ENCODE measurements around the gene CD300LD.

The CD300LD gene

DNA sequence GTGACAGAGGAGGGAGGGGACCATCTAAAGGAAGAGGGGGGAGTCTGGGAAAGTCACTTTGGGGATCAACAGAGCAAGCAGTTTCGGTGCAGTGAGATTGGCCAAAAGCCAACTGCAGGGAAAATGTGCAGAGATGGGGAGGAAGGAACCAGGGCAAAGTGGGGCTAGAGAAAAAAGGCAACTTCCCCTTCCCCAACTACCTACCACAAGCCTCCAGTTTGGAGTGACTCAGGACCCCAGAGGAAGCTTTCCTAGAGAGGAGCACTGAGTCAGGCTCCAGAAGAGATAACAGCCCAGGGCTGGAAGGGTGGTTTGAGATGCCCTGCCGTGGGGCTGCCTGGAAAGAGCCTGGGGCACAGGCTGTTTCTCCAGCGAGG is 6.9 kb upstream of the CD300LD start:
- Histone ChIP-seq H3K36me3 (ENCODE audit: control insufficient read depth, insufficient read depth, low read length) (no peaks in the 10 kb centered on the region), H3K9ac (no peak overlapping the region), H3K4me1 (no peaks in the 10 kb centered on the region), H3K79me2 (no peaks in the 10 kb centered on the region), H2AFZ (no peak overlapping the region), H3K9me3 (ENCODE audit: control insufficient read depth, low read length) (no peaks in the 10 kb centered on the region), H3K4me3 (ENCODE audit: low read depth, low read length) (no peak overlapping the region), H3K4me2 (ENCODE audit: low read length) (no peak overlapping the region), H3K27ac (no peak overlapping the region), H3K27me3 (ENCODE audit: control insufficient read depth, insufficient read depth, low read length) (no peaks in the 10 kb centered on the region)
- TF ChIP-seq, protein P1, sequence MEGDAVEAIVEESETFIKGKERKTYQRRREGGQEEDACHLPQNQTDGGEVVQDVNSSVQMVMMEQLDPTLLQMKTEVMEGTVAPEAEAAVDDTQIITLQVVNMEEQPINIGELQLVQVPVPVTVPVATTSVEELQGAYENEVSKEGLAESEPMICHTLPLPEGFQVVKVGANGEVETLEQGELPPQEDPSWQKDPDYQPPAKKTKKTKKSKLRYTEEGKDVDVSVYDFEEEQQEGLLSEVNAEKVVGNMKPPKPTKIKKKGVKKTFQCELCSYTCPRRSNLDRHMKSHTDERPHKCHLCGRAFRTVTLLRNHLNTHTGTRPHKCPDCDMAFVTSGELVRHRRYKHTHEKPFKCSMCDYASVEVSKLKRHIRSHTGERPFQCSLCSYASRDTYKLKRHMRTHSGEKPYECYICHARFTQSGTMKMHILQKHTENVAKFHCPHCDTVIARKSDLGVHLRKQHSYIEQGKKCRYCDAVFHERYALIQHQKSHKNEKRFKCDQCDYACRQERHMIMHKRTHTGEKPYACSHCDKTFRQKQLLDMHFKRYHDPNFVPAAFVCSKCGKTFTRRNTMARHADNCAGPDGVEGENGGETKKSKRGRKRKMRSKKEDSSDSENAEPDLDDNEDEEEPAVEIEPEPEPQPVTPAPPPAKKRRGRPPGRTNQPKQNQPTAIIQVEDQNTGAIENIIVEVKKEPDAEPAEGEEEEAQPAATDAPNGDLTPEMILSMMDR (IDR thresholded peaks at IDR 0.05): no peak

DNA sequence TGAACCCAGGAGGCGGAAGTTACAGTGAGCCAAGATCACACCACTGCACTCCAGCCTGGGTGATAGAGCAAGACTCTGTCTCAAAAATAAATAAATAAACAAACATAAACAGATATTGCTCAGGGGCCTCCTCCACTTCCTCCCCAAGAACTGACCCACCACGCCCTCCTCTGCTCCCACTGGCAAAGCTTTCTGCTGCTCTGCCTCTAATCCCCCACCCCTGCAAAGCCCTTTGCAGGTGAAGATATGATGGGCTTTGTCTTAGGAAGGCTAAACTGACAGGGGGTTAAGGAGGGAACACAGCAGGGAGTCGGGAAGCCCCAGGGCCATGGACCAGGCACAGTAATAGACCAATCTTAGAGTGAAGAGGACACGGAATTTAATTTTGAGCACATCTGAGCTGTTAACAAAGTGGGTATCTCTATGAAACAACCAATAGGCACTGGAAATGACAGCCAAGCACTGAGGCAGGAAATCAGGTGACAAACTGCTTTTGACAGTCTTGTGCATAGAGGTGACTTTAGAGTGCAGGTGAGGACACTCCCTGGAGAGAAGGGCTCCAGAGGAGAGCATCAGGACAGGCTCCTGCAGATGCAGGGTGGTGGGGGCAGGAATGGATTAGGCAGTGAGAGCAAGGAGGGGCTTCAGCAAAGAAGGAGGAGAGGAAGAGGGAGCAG is 6.4 kb upstream of the CD300LD start:
- Histone ChIP-seq H3K27me3 (ENCODE audit: control insufficient read depth, insufficient read depth, low read length) (no peaks in the 10 kb centered on the region), H2AFZ (no peak overlapping the region), H3K4me1 (no peaks in the 10 kb centered on the region), H3K9ac (no peak overlapping the region), H3K9me3 (ENCODE audit: control insufficient read depth, low read length) (no peaks in the 10 kb centered on the region), H3K36me3 (ENCODE audit: control insufficient read depth, insufficient read depth, low read length) (no peaks in the 10 kb centered on the region), H3K4me2 (ENCODE audit: low read length) (no peak overlapping the region), H3K27ac (no peak overlapping the region), H3K79me2 (no peaks in the 10 kb centered on the region), H3K4me3 (ENCODE audit: low read depth, low read length) (no peak overlapping the region)
- TF ChIP-seq, protein P1 (IDR thresholded peaks at IDR 0.05): no peak

DNA sequence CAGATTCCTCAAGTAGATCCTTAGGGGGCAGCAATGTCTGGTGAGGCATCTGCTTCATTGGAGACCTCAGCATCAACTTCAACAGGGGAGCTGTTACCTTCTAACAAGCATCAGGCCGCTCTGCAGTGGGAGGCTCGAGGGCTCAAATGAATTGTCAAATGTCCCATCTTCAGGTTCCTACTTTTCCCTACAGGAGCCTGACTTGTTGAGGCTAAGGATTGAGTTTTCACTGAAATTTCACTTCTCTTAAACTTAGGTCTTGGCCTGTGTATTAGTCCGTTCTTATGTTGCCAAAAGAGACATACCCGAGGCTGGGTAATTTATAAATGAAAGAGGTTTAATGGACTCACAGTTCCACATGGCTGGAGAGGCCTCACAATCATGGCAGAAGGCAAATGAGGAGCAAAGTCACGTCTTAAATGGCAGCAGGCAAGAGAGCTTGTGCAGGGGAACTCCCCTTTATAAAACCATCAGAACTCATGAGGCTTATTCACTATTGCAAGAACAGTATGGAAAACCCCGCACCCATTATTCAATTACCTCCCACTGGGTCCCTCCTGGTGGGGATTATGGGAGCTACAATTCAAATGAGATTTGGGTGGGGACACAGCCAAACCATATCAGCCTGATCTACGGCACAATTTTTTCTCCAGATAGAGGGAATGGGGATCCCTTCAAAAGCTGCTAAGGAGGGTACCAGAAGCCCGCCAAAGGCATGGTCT is 5.1 kb upstream of the CD300LD start:
- Histone ChIP-seq H3K27me3 (ENCODE audit: control insufficient read depth, insufficient read depth, low read length) (no peaks in the 10 kb centered on the region), H3K4me2 (ENCODE audit: low read length) (no peak overlapping the region), H3K9me3 (ENCODE audit: control insufficient read depth, low read length) (no peaks in the 10 kb centered on the region), H2AFZ (no peak overlapping the region), H3K4me1 (no peaks in the 10 kb centered on the region), H3K36me3 (ENCODE audit: control insufficient read depth, insufficient read depth, low read length) (no peaks in the 10 kb centered on the region), H3K9ac (no peak overlapping the region), H3K27ac (no peak overlapping the region), H3K4me3 (ENCODE audit: low read depth, low read length) (no peak overlapping the region), H3K79me2 (no peaks in the 10 kb centered on the region)
- TF ChIP-seq, protein P1 (IDR thresholded peaks at IDR 0.05): no peak

DNA sequence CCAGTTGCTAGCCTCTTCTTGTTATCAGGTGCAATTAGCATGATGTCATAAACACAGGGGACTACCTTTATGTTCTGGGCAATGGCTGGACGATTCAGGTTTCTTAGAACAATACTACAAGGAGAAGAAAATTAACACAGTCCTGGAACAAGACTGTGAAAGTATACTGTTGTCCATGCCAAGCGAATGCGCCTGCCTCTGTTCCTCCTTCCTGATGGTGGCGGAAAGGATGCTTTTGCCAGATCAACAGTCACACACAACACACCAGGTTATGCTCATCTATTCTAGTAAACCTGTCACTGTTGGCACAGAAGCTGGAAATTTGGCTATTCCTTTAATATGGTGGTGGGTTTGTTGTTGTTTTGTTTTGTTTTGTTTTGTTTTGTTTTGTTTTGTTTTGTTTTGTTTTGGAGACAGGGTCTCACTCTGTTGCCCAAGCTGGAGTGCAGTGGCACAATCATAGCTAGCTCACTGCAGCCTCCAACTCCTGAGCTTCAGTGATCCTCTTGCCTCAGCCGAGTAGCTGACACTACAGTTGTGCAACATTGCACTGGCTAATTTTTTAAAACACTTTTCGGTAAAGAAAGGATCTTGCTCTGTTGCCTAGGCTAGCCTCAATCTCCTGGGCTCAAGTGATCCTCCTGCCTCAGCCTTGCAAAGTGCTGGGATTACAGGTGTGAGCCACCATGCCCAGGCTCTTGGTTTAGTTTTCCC is 3.1 kb upstream of the CD300LD start:
- H3K9me3 ChIP-seq (ENCODE audit: control insufficient read depth, low read length): no peaks in the 10 kb centered on the region
- no peak overlapping the region for H3K9ac ChIP-seq
- H3K4me3 ChIP-seq (ENCODE audit: low read depth, low read length): no peak overlapping the region
- H3K79me2 ChIP-seq: no peaks in the 10 kb centered on the region
- H3K27me3 ChIP-seq (ENCODE audit: control insufficient read depth, insufficient read depth, low read length): no peaks in the 10 kb centered on the region
- no peaks in the 10 kb centered on the region for H3K4me1 ChIP-seq
- TF ChIP-seq, protein P1 (IDR thresholded peaks at IDR 0.05): no peak
- H3K27ac ChIP-seq: no peak overlapping the region
- no peak overlapping the region for H2AFZ ChIP-seq
- H3K36me3 ChIP-seq (ENCODE audit: control insufficient read depth, insufficient read depth, low read length): no peaks in the 10 kb centered on the region
- H3K4me2 ChIP-seq (ENCODE audit: low read length): no peak overlapping the region

All from parathyroid adenoma (tissue), 2 donors.